A549 treated with AZD9567 at 1 μM for 4 hours (cell line): ENCODE data around the gene DNMT1. TPM values are rescaled to one million over a fixed set of nuclear protein-coding genes. Genes with fewer than 3 reads are reported as not detected.

Experiments used
- total RNA-seq: library from RNA; stranded (reverse); fragments of 200-300 nt; extraction: Qiagen RNA extraction; gene quantifications from 5 replicates; pipeline ENCODE4 v1.2.3, GENCODE V29; 2022; ENCODE audit not compliant: insufficient read depth

Gene DNMT1
- total RNA-seq: 62.9 to 71.3 TPM (median 69.5 TPM) in 5 replicates

GRCh38 chr19:10194500-10195198, at the start of gene DNMT1:
DNMT1 (minus strand) TSS chr19:10194953; CDS start chr19:10194899, 54 bp downstream.

GRCh38 chr19:10230861-10231611, 36.3 kb upstream of the DNMT1 start, which contains the start of gene S1PR2:
S1PR2 (minus strand) TSS chr19:10231331; CDS start chr19:10224905, 6,426 bp downstream.

GRCh38 chr19:10111405-10111811, 83.3 kb downstream of the DNMT1 start, which contains the start of gene P2RY11:
P2RY11 (plus strand) TSS chr19:10111693; CDS start chr19:10111722, 29 bp downstream.

GRCh38 chr19:10106100-10106936, 88.4 kb downstream of the DNMT1 start, which contains the start of gene PPAN:
PPAN (plus strand) TSS chr19:10106362; CDS start chr19:10106395, 33 bp downstream.

GRCh38 chr19:10085641-10086590, 108.8 kb downstream of the DNMT1 start, which contains the start of gene SHFL:
SHFL (plus strand) TSS chr19:10086317; CDS start chr19:10086428, 111 bp downstream.

Other genes starting within 250 kb of the DNMT1 start
- gene COL5A3, start 184.4 kb downstream of the DNMT1 start, total RNA-seq: 2.2 to 3.6 TPM (median 3.1 TPM) in 5 replicates
- gene RDH8, start 181.5 kb downstream of the DNMT1 start, total RNA-seq: 0.16 to 0.24 TPM (median 0.18 TPM) in 4 of 5 replicates, not detected in the other
- 4.8 to 8.3 TPM (median 6.9 TPM) in 5 replicates for gene SHFL, start 108.6 kb downstream of the DNMT1 start, total RNA-seq
- 0.06 to 0.22 TPM (median 0.13 TPM) in 4 of 5 replicates, not detected in the other for gene ANGPTL6, start 92.3 kb downstream of the DNMT1 start, total RNA-seq
- gene PPAN, start 88.6 kb downstream of the DNMT1 start, total RNA-seq: 34.6 to 57.9 TPM (median 51.9 TPM) in 5 replicates
- 3.1 to 11.8 TPM (median 8.1 TPM) in 5 replicates for gene P2RY11, start 83.3 kb downstream of the DNMT1 start, total RNA-seq
- gene EIF3G, start 75.1 kb downstream of the DNMT1 start, total RNA-seq: 160 to 183 TPM (median 169 TPM) in 5 replicates
- gene S1PR2, start 36.4 kb upstream of the DNMT1 start, total RNA-seq: 0.57 to 1.6 TPM (median 0.65 TPM) in 5 replicates
- gene MRPL4, start 57.3 kb upstream of the DNMT1 start, total RNA-seq: 51.0 to 77.2 TPM (median 72.9 TPM) in 5 replicates
- 2.5 to 5.6 TPM (median 4.7 TPM) in 5 replicates for gene ICAM1, start 76.2 kb upstream of the DNMT1 start, total RNA-seq
- 0.06 to 0.20 TPM (median 0.09 TPM) in 4 of 5 replicates, not detected in the other for gene ICAM4, start 92.0 kb upstream of the DNMT1 start, total RNA-seq
- 0.46 to 1.4 TPM (median 1.1 TPM) in 4 of 5 replicates, not detected in the other for gene ICAM5, start 95.0 kb upstream of the DNMT1 start, total RNA-seq
- 2.1 to 3.4 TPM (median 2.3 TPM) in 4 of 5 replicates, not detected in the other for gene ZGLP1, start 114.9 kb upstream of the DNMT1 start, total RNA-seq
- gene FDX2, start 121.1 kb upstream of the DNMT1 start, total RNA-seq: 19.6 to 34.8 TPM (median 31.5 TPM) in 5 replicates
- 20.7 to 30.9 TPM (median 30.4 TPM) in 5 replicates for gene RAVER1, start 138.6 kb upstream of the DNMT1 start, total RNA-seq
- gene ICAM3, start 144.7 kb upstream of the DNMT1 start, total RNA-seq: 7.2 to 9.2 TPM (median 9.2 TPM) in 5 replicates
- 27.8 to 50.4 TPM (median 45.6 TPM) in 5 replicates for gene TYK2, start 185.6 kb upstream of the DNMT1 start, total RNA-seq
- gene CDC37, start 208.6 kb upstream of the DNMT1 start, total RNA-seq: 140 to 202 TPM (median 189 TPM) in 5 replicates
- 2.5 to 4.2 TPM (median 3.8 TPM) in 5 replicates for gene PDE4A, start 225.6 kb upstream of the DNMT1 start, total RNA-seq